HG03520 (cell line): ENCODE results near the gene SARM1.
A peak's percentile ranks its signal among the peaks of the same experiment; 100 is the strongest.

Source experiments
- ATAC-seq: cut with Tn5 transposase; IDR thresholded peaks from one replicate; pipeline ENCODE4 v1.9.1; 2021; ENCODE audit warnings: mild to moderate bottlenecking, moderate library complexity; ENCODE audit not compliant: unreplicated experiment

SARM1 gene

DNA sequence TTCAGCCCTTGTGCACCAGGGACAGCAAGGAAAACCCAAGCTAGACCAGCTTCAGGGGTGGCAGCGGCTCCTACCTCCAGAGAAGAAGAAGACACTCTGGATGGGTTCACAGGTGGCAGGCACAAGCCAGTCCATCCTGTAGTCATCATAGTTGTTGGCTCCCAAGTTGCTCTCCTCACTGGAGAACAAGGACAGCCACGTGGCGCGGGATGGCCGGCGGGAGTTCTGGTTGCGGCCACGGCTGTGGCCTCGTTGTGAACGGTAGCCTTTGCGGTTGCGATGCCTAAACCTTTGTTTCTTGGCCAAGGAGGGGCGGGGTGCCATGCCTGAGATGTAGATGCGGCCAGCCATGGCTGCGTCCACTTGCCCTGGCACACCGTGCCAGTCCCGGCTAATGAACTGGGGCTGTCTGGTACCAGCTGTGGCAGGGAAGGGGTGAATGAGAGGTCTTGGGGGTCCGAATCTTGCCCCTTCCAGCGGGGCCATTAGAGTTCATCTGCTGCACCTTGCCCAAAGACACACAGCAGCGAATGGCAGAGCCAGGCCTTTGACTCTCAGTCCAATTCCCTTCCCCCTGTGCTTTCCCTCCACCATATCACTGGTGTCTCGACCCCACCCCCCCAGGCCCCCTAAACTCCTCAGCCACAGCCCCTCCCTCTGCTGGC is 3.7 kb upstream of the SARM1 start:
- ATAC-seq = no peak

DNA sequence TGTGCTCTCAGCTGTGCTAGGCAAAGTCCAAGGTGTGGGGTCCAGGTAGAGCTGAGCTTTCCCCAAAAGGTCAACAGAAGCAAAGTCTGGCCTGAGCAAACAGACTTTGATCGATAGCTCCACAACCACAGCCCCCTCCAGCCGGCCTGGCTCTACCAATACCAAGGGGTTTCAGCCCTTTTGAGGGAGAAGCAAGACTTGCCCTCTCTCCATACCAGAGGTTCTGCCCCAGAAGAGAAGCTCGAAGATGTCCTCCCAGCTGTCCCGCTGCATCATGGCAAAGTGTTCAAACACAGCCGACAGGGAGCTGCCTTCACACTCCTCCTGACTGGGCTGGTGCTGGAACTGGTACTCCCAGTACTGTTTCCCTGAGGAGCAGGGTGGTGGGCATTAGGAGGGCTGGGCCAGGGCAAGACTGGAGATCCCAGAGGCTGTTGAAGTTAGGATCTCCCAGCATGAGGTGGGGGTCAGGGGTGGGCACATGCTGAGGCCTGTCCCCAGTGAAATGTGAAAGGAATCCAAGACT is 3.1 kb upstream of the SARM1 start:
- ATAC-seq = no peak

GRCh38 chr17:28368915-28369683 is 2.4 kb upstream of the SARM1 start:
- no peak for ATAC-seq

DNA sequence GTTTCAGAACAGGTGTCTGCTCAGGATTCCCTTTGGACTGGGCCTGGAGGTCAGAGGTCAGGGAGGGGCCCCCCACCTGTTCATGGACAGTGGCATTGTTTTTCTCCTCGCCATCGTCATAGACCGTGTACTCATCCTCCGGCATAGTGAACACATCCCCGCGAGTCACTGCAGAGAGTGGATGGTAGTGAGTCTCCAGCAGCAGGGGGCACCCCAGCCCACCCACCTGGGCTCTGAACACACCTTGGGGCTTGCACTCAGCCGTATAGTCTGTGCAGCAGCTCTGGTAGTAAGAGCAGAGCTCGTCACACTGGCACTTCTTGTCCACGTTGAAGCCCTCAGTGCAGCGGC is 1.8 kb upstream of the SARM1 start:
- no peak for ATAC-seq

DNA sequence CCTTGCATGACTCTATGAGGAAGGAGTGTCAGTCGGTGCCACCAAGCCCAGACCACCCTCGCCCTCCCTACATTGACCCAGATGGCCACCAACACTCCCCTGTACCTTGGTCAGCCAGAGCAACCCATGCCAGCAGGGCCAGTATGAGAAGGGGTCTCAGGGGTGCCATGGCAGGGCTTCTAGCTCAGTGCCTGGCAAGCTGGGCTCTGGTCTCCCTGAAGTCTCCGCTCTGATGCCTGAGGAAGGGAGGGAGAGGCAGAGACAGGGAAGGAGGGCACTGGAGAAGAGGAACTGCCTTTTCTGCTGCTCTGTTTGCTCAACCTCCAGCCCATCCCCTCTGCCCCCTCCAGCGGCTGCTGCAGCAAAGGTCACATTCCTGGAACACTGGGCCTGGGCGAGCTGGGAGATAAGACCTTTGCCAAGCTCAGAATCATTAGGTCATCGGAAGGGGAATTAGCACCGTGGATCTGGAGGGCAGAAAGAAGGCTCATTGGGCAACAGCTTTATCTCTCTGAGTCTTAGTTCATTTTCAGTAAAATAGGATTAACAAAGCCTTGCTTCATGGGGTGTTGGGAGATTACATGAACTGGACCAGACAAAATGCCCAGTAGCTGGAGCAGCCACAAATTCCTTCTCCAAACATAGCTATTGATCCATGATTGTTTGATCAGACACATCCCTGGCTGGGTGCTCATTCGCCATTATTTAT is 1.3 kb upstream of the SARM1 start, which contains the start of gene VTN:
TSS of gene VTN (minus strand) at position 273 of the 709 bp plus-strand sequence. CDS start at position 169, 104 bp downstream.
- no peak for ATAC-seq

DNA sequence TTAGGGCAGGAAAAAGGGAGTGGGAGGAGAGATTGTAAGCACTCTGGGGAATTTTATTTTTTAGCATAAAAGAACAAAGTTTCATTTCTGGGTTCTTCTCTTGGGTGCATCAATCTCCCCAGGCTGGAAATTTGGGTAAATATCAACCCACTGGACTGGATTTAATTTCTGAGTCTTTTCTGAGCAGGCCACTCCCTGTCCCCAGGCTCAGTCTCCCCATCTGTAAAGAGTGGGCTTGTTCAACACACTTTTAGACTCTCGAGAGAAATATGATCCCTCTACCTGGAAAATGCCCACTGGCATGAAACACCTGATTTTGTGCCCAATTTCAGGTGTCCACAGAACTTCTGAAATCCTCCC is 770 bp upstream of the SARM1 start:
- ATAC-seq = no peak

DNA sequence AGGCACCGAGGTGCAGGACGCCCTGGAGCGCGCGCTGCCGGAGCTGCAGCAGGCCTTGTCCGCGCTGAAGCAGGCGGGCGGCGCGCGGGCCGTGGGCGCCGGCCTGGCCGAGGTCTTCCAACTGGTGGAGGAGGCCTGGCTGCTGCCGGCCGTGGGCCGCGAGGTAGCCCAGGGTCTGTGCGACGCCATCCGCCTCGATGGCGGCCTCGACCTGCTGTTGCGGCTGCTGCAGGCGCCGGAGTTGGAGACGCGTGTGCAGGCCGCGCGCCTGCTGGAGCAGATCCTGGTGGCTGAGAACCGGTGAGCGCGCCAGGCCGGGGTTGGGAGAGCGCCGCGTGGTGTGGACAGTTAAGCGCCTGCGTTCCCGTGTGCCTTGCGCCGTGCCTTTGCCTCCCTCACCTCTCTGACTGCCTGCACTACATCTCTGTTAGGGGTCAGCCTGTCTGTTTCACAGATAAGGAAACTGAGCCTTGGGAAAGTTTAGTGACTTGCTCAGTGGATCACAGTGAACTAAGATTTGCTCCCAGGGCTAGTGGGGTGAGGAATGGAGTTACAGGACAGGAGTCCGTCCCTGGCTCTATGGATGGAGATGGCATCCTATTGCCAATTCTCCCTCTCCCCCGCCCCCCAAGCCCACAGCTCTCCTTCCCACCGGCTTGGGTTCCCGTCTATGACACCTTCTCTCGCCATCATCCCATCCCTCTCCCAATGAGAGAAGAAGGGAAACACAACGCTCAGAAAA is 880 bp downstream of the SARM1 start:
- no peak for ATAC-seq

GRCh38 chr17:28372945-28373274 is 1.4 kb downstream of the SARM1 start:
- ATAC-seq = no peak

DNA sequence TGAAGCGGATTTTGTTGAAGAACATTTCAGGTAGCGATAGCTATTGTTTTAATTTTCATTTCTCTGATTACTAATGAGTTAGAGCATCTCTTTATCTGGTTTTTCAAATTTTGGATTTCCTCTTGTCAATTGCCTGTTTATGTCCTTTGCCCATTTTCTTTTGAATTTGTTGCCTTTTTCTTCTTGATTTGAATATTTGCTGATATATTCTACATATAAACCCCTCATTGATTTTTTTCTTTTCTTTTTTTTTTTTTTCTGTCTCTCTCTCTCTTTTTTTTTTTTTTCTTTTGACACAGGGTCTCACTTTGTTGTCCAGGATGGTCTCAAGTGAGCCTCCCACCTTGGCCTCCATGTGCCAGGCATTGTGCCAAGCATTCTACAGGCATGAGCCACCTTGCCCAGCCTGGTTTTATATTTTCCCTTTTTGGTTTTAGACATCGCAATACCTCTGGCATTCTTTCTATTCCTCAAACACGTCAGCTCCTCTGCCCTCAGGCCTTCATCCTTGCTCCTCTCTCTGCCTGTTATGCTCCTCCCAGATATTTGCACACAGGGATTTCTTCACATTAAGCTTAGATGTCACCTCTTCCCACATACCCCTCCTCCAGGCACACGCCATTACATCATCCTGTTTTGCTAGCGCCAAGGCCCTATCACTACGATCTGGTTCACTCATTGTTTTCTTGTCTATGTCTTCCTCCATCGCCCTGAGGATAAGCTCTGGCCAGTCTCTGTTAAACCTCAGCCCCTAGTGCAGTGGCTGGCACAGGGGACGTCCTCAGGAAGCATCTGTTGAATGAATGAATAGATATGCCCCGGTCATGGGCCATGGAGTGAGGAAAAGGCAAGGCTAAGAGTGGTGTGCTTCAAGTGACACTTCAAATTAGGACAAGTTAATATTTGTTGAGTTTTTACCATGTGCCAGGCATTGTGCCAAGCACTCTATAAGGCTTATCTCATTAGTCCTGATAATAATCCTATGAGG is 8.6 kb downstream of the SARM1 start:
- no peak for ATAC-seq

GRCh38 chr17:28381141-28381825 is 9.8 kb downstream of the SARM1 start:
- ATAC-seq = no peak

GRCh38 chr17:28384281-28385036 is 13.0 kb downstream of the SARM1 start:
- ATAC-seq = peak; percentile 51

- ATAC-seq = no peak
These were observed 13.5 kb downstream of the SARM1 start for GRCh38 chr17:28385037-28385400.

DNA sequence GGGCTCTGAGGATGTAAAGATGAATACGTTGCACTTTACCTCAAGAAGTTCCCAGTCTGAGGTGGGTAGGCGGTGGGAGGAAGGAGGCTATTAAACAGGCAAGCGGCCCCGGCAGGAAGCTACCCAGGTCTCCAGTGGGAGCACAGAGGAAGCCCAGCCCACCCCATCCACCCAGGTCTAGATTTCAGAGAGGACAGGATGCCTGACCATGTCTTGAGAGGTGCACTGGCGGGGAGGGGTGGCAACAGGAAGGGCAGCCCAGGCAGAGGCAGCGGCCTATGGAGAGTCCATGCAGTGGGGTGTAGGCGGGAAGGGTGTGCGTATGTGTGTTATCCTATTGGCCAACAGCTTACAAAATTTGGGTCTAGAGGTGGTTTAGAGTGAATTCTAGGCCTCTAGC is 13.9 kb downstream of the SARM1 start:
- ATAC-seq = no peak

DNA sequence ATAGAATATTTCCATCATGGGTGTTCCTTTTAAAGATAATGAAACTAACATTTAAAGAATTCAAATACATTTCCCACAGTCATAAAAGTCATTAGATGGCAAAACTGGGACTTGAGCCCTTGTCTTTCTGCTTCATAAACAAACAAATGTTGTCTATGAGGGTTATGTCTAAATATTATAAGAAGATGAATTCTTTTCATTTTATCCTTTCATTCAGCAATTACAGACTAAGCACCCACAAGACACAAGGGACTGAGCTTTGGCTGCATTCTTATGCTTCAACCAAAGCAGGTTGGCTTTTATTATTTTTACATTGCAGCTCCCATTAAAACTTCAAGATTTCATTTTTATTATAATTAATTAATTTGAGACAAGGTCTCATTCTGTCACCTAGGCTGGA is 14.9 kb downstream of the SARM1 start:
- ATAC-seq = no peak

- ATAC-seq = no peak
These were observed 16.6 kb downstream of the SARM1 start for GRCh38 chr17:28388106-28388505.

DNA sequence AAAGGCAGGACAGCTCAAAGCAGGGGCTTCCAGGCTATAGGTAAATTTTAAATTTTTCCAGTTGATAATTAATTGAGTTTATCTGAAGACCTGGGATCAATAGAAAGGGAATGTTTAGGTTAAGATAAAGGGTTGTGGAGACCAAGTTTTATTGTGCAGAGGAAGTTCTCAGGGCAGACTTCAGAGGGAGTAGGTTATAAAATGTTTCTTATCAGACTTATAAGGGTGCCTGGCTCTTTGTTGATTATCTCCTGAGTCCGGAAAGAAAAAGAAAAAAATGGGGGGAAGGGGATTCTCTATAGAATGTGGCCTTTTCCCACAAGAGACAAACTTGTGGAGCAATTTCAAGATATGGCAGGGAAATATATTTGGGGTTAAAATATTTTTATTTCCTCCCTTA is 18.6 kb downstream of the SARM1 start:
- ATAC-seq = no peak

GRCh38 chr17:28390563-28390962 is 19.1 kb downstream of the SARM1 start:
- ATAC-seq = no peak

- ATAC-seq = no peak
These were observed 19.5 kb downstream of the SARM1 start for GRCh38 chr17:28390984-28391383.

DNA sequence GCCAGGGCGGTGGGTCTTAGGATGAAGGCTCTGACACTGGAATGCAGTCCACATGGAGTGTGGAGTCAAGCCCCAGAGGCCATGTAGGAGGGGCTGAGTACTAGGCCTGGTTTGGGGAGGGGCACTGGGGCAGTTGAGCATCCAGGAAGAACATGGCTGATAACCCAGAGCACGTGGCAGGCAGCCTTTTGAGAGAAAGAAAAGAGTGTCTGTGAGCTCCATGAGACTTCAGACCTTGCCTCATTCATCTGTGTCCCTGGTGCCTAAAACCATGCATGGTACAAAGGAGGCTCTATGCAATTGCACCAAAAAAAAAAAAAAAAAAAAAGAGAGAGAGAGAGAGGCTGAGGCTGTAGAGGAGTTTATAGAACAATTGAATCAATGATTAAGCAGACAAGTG is 19.9 kb downstream of the SARM1 start:
- no peak for ATAC-seq
